Activated CD4-positive, CD25-positive, alpha-beta regulatory T cell treated with anti-CD3 and anti-CD28 coated beads, Interleukin-2, amount 50 U/mL, for 16 hours (primary cell): Measurements from ENCODE around the gene SPRY4.
"Not testable (repeated sequence)": the region's sequence is repeated elsewhere in the genome, so short reads cannot be mapped to it uniquely, and the experiment has no call there.

Source experiments
- DNase-seq: peaks from one replicate; pipeline ENCODE4 v3.0.0-alpha.2; 2020; ENCODE audit warnings: low read depth, low spot score

Gene SPRY4

GRCh38 chr5:142315096-142315900 is 9.5 kb downstream of the SPRY4 start:
- no peak for DNase-seq

DNA sequence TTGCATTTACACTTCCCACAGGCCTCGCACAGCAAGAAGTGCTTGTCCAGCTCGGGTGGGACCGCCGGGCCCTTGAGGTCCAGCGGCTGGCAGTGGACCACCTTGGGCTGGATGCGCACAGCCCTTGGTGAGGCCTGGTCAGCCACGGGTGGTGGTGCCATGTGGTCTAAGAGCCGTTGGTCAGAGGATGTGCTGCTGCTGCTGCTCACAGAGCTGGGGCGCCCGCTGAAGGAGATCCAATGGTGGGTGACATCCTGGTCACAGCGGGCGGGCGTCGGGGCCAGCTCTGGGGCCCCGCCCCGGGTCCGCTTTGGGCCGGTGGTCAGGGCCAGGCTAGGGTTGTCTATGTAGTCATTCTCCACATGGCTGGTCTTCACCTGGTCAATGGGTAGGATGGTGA is 10.2 kb downstream of the SPRY4 start:
- no peak for DNase-seq

GRCh38 chr5:142314109-142314508 is 10.7 kb downstream of the SPRY4 start:
- no peak for DNase-seq

GRCh38 chr5:142313682-142314081 is 11.1 kb downstream of the SPRY4 start:
- no peak for DNase-seq

DNA sequence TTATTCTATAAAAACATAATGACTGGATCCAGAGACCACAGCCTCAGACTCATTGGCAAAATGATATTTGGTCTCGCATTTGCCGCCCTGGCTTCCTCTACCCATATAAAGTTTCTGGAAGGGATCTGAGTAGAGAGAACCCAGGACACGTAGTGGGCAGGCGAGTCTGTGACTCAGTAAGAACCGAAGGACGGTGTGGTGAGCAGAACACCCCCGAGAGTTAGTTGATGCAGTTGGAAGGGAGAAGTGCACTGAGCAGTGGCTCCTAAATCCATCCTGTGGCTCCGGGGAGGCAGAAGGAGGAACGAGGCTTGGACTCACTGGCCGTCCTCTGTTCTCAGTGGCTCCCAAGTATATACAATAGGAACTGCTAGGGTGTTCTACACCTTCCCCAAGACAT is 11.5 kb downstream of the SPRY4 start:
- DNase-seq: no peak

GRCh38 chr5:142312399-142312798 is 12.4 kb downstream of the SPRY4 start:
- no peak for DNase-seq

DNA sequence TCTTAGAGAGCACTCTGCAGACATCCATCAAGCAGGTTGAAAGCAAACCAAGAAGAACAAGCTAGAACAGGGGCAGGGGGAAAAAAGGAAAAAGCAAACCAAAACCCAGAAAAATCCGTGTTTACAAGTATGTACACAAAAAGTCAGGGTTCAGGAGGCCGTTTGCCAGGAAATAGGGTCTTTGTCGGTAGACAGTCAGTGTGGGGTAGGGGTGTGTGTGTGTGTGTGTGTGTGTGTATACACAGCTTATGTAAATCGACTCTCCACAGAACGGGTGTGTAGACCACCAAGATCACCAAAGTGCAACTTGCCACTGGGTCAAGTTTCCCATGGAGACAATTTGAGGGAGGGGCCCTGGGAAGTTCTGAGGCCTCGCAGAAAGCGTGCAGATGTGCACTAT is 13.1 kb downstream of the SPRY4 start:
- DNase-seq: no peak

DNA sequence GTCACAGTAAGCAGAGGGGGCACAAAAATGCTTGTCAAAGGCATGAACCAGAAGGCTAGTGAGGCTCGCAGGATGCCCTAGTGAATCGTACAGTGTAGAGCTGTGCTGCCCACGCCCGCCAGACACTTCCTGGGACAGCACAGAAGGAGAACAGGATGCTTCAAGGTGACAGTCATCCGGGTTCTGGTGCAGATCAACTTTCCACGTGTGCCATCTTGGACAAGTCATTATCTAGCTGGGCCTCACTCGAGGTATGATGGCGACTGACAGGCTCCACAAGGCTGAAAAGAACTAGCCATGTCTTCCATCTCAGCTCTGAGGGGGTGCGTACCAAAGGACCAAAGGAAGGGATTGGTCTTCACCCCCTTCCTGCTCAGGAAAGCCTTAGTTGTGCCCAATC is 14.0 kb downstream of the SPRY4 start:
- DNase-seq: no peak

DNA sequence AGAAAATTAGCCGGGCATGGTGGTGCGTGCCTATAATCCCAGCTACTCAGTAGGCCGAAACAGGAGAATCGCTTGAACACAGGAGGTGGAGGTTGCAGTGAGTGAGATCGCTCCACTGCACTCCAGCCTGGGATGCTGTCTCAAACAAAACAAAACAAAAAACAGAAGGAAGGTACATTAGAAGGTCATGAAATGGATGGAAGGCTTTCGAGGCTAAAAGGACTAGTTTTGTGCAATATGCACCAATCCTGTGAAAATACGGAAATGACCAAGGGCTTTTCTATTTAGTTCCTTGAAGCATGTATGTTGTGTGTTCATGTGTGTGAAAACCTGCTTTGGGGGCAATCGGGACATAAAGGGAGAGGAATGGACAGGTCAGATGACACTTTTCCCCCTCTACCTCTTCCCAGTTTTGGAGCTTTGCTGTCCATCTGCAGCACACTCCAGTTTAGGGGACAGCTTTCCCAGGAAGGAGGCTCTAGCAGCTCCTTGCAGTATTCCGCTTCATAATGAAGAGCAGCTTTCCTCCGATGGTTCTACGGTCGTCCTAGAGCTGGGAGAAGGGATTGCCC is 15.0 kb downstream of the SPRY4 start:
- DNase-seq: no peak

DNA sequence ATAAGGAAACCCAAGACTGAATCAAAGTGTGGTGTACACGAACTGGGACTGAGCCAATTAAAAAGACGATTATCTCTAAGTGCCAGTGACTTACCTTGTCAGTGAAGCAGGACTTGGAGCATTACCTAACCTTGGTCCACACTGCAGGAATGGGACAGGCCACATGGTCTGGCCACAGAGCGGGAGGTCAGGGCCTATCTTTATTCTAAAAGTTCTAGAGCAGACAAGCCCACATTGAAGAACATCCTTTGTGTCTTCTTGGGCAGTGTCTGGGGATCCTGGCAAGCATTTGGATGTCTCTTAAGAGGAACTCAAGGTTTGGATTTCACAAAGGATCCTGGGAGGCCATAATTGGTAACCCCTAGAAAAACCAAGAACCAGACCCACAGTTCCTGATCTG is 16.5 kb downstream of the SPRY4 start:
- DNase-seq: no peak

DNA sequence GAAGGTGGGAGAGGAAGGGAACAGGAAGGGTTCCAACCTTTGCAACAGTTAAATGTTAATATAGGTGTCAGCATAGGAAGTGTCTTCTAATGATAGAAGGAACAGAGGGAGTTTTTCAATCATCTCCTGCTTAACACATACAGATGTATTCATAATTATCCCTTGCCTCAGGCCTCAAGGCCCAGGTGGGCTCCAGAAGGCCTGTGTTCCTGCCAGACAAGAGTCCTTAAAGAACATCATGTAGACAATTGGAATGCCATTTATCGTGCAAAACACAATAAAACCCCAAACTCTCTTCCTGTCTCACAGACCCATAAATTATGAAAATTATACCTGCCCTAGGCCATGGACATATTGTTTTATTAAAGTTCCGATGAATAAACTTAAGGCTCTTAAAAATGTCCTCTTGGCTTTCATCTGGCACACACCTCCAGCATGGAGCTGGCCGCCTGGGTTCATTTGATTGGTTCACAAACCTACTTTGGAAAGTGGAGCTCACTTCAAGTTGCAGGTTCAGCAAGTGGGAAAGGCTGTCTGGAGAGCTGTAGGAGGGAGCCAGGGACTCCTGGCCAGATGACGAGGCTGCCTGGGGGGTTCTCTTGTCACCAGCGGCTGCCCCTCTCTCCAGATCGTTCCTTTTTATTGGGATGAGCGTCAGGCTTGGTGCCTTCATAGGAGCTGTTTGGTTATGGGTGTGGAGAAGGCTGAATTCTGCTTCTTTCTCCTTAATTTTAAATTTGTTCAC is 17.5 kb downstream of the SPRY4 start:
- DNase-seq: no peak

DNA sequence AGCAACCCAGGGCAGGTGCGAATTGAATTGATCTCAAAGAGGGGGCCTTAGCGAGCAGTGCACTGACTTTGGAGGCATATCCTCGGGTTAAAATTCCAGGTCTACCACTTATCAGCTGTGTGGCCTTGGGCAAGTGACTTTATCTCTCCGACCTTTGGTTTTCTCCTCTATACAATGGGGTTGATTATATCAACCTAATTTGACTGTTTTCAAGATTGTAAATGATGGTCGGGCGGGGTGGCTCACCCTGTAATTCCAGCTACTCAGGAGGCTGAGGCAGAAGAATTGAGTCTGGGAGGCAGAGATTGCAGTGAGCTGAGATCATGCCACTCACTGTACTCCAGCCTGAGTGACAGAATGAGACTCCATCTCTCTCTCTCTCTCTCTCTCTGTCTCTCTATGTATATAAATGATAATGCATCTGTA is 18.7 kb downstream of the SPRY4 start:
- no peak for DNase-seq

GRCh38 chr5:142305211-142305610 is 19.6 kb downstream of the SPRY4 start:
- DNase-seq: no peak

DNA sequence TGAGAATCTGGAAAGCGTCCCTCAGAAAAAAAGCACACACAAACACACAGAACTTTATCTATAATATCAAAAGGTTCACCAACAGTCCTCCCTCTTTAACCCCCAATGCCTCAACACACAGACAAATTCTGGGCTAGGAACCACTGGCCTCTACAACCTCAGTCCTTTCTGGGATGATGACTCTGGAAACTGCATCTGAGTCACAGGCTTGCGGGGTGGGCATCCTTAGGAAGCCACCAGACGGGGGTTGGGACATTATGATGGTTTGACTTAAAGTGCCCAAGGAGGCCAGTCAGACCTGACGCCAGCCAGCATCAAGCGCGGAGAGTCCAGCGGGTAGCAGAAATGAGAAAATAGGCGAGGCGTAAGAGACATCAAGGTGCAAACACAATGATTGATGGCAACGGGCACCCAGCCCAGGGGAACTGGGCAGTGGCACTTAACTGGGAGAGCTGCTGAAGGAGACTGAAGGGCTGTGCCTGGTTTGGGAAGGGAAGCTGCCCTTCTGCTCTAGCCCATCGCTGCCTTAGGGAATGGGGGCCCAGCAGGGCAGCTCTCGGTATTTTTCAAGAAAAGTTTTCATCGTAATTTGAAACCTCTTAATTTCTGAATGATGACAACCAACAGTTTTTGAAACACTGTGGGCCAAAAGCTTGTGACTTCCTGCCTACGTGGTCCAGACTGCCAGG is 20.7 kb downstream of the SPRY4 start:
- DNase-seq: no peak

DNA sequence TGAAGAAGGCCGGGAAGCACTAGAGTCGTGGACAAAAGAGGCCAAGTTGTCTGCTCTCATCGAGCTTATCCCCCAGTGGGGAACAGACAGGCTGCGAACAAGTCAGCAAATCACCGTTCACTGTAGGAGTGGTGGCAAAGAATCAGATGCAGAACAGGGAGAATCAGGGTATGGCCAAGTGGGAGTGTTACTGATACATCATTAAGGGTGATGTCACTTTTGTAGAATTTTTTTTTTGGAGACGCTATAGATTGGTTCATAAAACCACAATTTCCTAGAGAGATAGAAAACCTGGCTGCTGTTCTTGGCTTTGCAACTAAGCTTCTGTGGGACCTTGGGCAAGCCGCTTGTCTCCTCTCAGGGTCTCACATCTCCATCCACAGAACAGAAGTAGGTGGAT is 21.3 kb downstream of the SPRY4 start:
- no peak for DNase-seq

DNA sequence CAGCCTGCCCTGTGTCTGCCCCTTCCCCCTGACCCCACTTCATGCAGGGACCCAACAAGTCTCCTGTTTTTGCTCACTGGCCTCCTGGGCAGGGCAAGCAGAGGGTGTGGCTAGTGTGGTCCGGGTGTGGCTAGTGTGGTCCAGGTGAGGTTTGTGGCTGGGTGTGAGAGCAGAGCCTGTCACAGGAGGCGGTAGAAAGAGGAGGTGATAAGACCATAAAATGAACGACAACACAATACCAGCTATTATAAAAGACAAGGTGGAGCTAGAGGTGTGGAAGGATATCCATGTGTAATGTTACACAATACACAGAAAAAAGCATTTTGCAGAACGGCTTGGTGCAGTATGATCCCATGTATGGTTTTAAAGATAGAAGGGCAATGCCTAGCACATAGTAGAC is 23.3 kb downstream of the SPRY4 start:
- no peak for DNase-seq

- no peak for DNase-seq
These were observed 24.1 kb downstream of the SPRY4 start for GRCh38 chr5:142300677-142301076.

DNA sequence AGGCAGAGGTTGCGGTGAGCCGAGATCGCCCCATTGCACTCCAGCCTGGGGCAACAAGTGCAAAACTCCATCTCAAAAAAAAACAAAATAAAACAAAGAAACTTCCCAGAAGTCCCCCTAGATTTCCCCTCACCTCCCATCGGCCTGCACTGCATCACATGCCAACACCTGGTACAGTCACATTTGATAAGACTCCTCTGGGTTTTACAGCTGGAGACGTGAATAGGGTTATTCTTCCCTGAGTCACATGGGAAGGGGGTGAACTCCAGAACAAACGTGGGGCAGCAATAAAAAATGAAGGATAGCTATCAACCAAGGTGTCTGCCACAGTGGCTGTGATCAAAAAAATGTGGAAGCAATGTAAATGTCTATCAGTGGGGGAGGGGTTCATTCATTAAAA is 26.0 kb downstream of the SPRY4 start:
- no peak for DNase-seq

DNA sequence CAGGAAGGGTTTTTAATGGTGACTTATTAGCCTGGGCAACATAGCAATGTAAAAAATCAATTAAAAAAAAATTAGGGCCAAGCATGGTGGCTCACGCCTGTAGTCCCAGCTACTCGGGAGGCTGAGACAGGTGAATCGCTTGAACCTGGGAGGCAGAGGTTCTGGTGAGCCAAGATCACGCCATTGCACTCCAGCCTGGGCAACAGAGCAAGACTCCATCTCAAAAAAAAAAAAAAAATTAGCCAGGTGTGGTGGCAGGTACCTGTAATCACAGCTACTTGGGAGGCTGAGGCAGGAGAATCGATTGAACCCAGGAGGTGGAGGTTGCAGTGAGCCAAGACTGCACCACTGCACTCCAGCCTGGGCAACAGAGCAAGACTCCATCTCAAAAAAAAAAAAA is 27.0 kb downstream of the SPRY4 start:
- not testable (repeated sequence) for DNase-seq

DNA sequence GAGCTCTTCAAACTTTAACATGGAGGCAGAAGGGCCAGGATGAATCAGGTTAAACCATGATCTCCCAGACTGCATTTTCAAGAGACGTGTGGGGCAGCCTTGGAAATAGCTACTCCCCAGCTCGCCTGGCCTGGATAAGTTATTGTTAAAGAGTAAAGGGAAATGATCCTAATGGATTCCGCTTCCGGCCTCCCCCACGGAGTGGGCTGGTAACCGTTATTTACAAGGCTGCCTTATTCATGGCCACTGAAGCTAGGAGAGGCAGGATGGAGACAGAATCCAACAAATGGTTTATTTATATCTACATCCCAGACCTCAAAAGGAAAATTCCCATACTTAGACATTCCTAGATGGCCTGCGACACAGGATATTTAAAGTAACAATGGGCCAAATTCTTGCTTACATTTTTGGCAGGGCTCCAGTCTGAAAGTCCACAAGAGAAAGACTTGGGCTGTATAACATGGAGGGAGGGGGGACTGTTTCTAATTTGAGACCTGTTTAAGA is 27.9 kb downstream of the SPRY4 start:
- no peak for DNase-seq

- no peak for DNase-seq
These were observed 28.6 kb downstream of the SPRY4 start for GRCh38 chr5:142295960-142296860.
